WTC11 (cell line): ENCODE measurements around the gene OR56B4. TPM values are rescaled to one million over a fixed set of nuclear protein-coding genes. Genes with fewer than 3 reads are reported as not detected.
"Not testable (repeated sequence)": the region's sequence is repeated elsewhere in the genome, so short reads cannot be mapped to it uniquely, and the experiment has no call there.

ENCODE experiments used
- ATAC-seq: fragments of 200-7000 bp; cut with Tn5 transposase; 2 replicates; pipeline ENCODE4 v1.10.0; 2021; ENCODE audit warnings: mild to moderate bottlenecking, moderate library complexity
- CTCF ChIA-PET: fragments of 300-600 bp; sonication (Branson Sonifier 250); formaldehyde crosslinking; loops from one replicate; lab custom pipeline; 2021; ENCODE audit warnings: antibody characterized with exemption; lab: Charles Lee
- POLR2A ChIA-PET: fragments of 350-600 bp; sonication (Branson Sonifier 250); formaldehyde crosslinking; loops from one replicate; lab custom pipeline; 2021; ENCODE audit warnings: antibody characterized with exemption; lab: Charles Lee
- DNase-seq: peaks from one replicate; pipeline ENCODE4 v3.0.0; 2021; ENCODE audit warnings: low spot score
- H3K27ac Mint-ChIP-seq: 2 replicates; pipeline ENCODE4 v1.8.0; 2021; ENCODE audit warnings: mixed read lengths
- H3K27me3 Mint-ChIP-seq: 2 replicates; pipeline ENCODE4 v1.8.0; 2021; ENCODE audit warnings: low read depth, mild to moderate bottlenecking, moderate library complexity, mixed read lengths
- H3K36me3 Mint-ChIP-seq: 2 replicates; pipeline ENCODE4 v1.8.0; 2021; ENCODE audit warnings: mixed read lengths
- H3K4me1 Mint-ChIP-seq: 2 replicates; pipeline ENCODE4 v1.8.0; 2022; ENCODE audit warnings: mixed read lengths
- H3K4me3 Mint-ChIP-seq: 2 replicates; pipeline ENCODE4 v1.8.0; 2021; ENCODE audit warnings: mild to moderate bottlenecking, moderate library complexity, mixed read lengths
- H3K9me3 Mint-ChIP-seq: 2 replicates; pipeline ENCODE4 v1.8.0; 2021; ENCODE audit warnings: mixed read lengths
- FOXK1 ChIP-seq: sonication (generic); formaldehyde crosslinking; IDR thresholded peaks from 2 replicates; pipeline ENCODE4 v1.8.0; 2022; ENCODE audit warnings: mild to moderate bottlenecking, moderate library complexity, missing genetic modification reagents
- FOXP4 ChIP-seq: sonication (generic); formaldehyde crosslinking; IDR thresholded peaks from 2 replicates; pipeline ENCODE4 v1.8.0; 2022; ENCODE audit warnings: mild to moderate bottlenecking, missing genetic modification reagents
- IRF2 ChIP-seq: sonication (generic); formaldehyde crosslinking; IDR thresholded peaks from 2 replicates; pipeline ENCODE4 v1.8.0; 2022; ENCODE audit warnings: low read depth, missing genetic modification reagents, borderline replicate concordance
- KAT7 ChIP-seq: sonication (generic); formaldehyde crosslinking; IDR thresholded peaks from 2 replicates; pipeline ENCODE4 v1.8.1; 2023; ENCODE audit warnings: missing genetic modification reagents, mild to moderate bottlenecking, borderline replicate concordance
- NFATC4 ChIP-seq: fragments of 250-450 bp; sonication (Bioruptor Pico); IDR thresholded peaks from 2 replicates; pipeline ENCODE4 v1.9.0; 2021; ENCODE audit warnings: mild to moderate bottlenecking
- NFYB ChIP-seq: sonication (generic); formaldehyde crosslinking; conservative IDR thresholded peaks from 2 replicates; pipeline ENCODE4 v1.8.0; 2022; ENCODE audit warnings: low read depth, missing genetic modification reagents
- OVOL2 ChIP-seq: fragments of 250-450 bp; sonication (Bioruptor Pico); IDR thresholded peaks from 2 replicates; pipeline ENCODE4 v1.9.0; 2021; ENCODE audit warnings: mild to moderate bottlenecking, borderline replicate concordance
- SP1 ChIP-seq: sonication (generic); formaldehyde crosslinking; conservative IDR thresholded peaks from 2 replicates; pipeline ENCODE4 v1.8.1; 2022; ENCODE audit warnings: missing genetic modification reagents
- TCF7 ChIP-seq: sonication (generic); formaldehyde crosslinking; IDR thresholded peaks from 2 replicates; pipeline ENCODE4 v1.8.0; 2022; ENCODE audit warnings: mild to moderate bottlenecking, low read depth, missing genetic modification reagents, moderate library complexity
- USF2 ChIP-seq: sonication (generic); formaldehyde crosslinking; IDR thresholded peaks from 2 replicates; pipeline ENCODE4 v1.8.1; 2023; ENCODE audit warnings: mild to moderate bottlenecking, missing genetic modification reagents, moderate library complexity
- ZBTB21 ChIP-seq: sonication (generic); formaldehyde crosslinking; IDR thresholded peaks from 2 replicates; pipeline ENCODE4 v1.8.1; 2023; ENCODE audit warnings: mild to moderate bottlenecking, missing genetic modification reagents, borderline replicate concordance
- ZBTB43 ChIP-seq: sonication (generic); formaldehyde crosslinking; IDR thresholded peaks from 2 replicates; pipeline ENCODE4 v1.8.1; 2023; ENCODE audit warnings: mild to moderate bottlenecking, missing genetic modification reagents
- ZNF219 ChIP-seq: sonication (generic); formaldehyde crosslinking; IDR thresholded peaks from 2 replicates; pipeline ENCODE4 v1.8.0; 2023; ENCODE audit warnings: missing genetic modification reagents, mild to moderate bottlenecking, borderline replicate concordance
- ZNF423 ChIP-seq: fragments of 250-450 bp; sonication (Bioruptor Pico); IDR thresholded peaks from 2 replicates; pipeline ENCODE4 v2.1.2; 2022; ENCODE audit warnings: mild to moderate bottlenecking, moderate library complexity
- total RNA-seq: library from RNA; stranded (reverse); gene quantifications from 3 replicates; pipeline ENCODE4 v1.2.3, GENCODE V29; 2021

The OR56B4 gene
- total RNA-seq, 1 experiment from 2014 or later, result not detected

DNA sequence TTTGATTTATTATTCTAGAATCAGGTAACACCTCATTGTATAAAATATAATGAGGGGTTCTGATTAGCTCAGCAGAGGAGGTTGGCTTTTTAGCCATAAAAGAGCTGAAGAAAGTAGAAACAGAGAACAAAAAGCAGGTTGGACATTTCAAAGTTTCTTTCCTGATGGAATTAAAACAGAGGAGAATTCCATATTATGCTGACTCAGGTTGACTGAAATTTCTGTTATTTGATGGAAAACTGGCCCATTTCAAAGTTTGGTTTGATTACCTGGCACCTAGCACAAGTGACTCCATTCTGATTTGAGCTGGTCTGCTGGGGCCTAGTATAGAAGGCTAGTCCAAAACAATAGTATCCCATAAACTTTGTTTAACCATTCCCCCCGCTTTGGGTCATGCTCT, 24.9 kb downstream of the OR56B4 start (continued):
- TF ChIP-seq USF2 (no peak), ZNF423 (CRISPR knock-in tag) (no peak), FOXK1 (CRISPR knock-in tag) (no peak), KAT7 (no peak), ZNF219 (CRISPR knock-in tag) (no peak), IRF2 (CRISPR knock-in tag) (no peak), ZBTB21 (CRISPR knock-in tag) (no peak), ZBTB43 (CRISPR knock-in tag) (no peak), FOXP4 (CRISPR knock-in tag) (no peak), SP1 (CRISPR knock-in tag) (no peak), OVOL2 (CRISPR knock-in tag) (no peak)
- TF ChIP-seq, all 79 proteins: peak for 0

DNA sequence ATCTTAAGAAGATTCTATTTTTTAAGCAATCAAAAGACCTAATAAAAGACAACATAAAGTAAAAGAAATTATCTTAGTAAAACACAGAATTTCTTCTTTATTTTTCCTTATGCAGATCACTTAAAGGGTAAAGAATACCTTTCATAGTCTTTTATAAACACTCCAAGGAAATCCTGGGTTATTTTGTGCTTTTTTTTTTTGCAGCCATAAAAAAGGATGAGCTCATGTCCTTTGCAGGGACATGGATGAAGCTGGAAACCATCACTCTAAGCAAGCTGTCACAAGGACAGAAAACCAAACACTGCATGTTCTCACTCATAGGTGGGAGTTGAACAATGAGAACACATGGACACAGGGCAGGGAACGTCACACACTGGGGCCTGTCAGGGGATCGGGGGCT, 28.5 kb downstream of the OR56B4 start:
- POLR2A ChIA-PET, CTCF ChIA-PET: not testable (repeated sequence)

DNA sequence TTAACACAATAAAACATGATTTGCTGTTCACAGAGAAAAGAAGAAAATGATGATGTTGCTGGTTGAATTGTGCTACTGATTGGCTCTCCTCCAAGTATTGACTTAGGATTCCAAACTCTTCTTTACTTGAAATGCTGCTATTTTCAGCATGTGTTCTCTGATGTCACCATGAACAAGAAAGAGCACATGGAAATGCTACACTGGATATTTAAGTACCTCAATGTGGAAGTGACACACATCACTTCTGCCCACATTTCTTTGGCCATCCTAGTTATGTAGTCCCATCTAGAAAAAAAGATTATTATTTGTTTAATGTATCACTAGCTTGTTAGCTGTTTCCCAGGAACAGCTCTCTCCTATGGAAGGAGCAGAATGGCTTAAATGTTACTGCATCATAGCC, 35.5 kb downstream of the OR56B4 start:
- Mint-ChIP-seq H3K9me3 (peaks cover 10% of the 10 kb centered on the region; the same call in 1 of the 2 replicates), H3K27ac (peak overlapping the region; percentile 84; the same call in 1 of the 2 replicates), H3K4me3 (peak overlapping the region; percentile 78), H3K27me3 (no peaks in the 10 kb centered on the region), H3K36me3 (no peaks in the 10 kb centered on the region), H3K4me1 (peaks cover 14% of the 10 kb centered on the region)
- POLR2A ChIA-PET, result no interaction called here
- no peak for TF ChIP-seq ZBTB43 (CRISPR knock-in tag)
- no peak for TF ChIP-seq IRF2 (CRISPR knock-in tag)
- no peak for TF ChIP-seq NFYB
- TF ChIP-seq TCF7, result no peak
- no peak for TF ChIP-seq NFATC4 (CRISPR knock-in tag)
- ATAC-seq, result no peak
- no peak for DNase-seq
- CTCF ChIA-PET, result interaction anchor here (1.4 kb wide), 1 partner anchor 220 kb away, joined by 5 read pairs; no protein-coding TSS in a partner anchor

More for the DNA sequence above, 28.5 kb downstream of the OR56B4 start:
- ATAC-seq, H3K27me3 Mint-ChIP-seq, H3K4me1 Mint-ChIP-seq, H3K4me3 Mint-ChIP-seq, H3K9me3 Mint-ChIP-seq, H3K27ac Mint-ChIP-seq, DNase-seq, H3K36me3 Mint-ChIP-seq: not testable (repeated sequence)

DNA sequence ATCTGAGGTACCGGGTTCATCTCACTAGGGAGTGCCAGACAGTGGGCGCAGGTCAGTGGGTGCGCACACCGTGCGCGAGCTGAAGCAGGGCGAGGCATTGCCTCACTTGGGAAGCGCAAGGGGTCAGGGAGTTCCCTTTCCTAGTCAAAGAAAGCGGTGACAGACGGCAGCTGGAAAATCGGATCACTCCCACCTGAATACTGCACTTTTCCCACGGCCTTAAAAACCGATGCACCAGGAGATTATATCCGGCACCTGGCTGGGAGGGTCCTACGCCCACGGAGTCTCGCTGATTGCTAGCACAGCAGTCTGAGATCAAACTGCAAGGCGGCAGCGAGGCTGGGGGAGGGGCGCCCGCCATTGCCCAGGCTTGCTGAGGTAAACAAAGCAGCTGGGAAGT, 36.3 kb downstream of the OR56B4 start:
- Mint-ChIP-seq H3K4me1 (peaks cover 14% of the 10 kb centered on the region), H3K9me3 (peaks cover 13% of the 10 kb centered on the region; the same call in 1 of the 2 replicates), H3K27ac (peak overlapping the region; percentile 84), H3K4me3 (peak overlapping the region; percentile 78)
- H3K36me3 Mint-ChIP-seq, H3K27me3 Mint-ChIP-seq, ATAC-seq, POLR2A ChIA-PET: not testable (repeated sequence)
- peak; percentile 20 for DNase-seq
- CTCF ChIA-PET, result interaction anchor here (1.4 kb wide), 1 partner anchor 219 kb away, joined by 5 read pairs; no protein-coding TSS in a partner anchor
